Left ventricle myocardium inferior (tissue), 1 donor: ENCODE data around the gene VASN. TPM values are rescaled to one million over a fixed set of nuclear protein-coding genes. Genes with fewer than 3 reads are reported as not detected.

ENCODE experiments used
- DNase-seq: peaks from one replicate; pipeline ENCODE4 v3.0.0-alpha.2; 2020
- H3K27ac ChIP-seq: fragments of 200-600 bp; replicated peaks from 2 replicates; pipeline ENCODE4 v1.8.0; 2021
- H3K27me3 ChIP-seq: fragments of 200-600 bp; 2 replicates; pipeline ENCODE4 v1.8.0; 2021; ENCODE audit warnings: low read depth
- H3K36me3 ChIP-seq: fragments of 200-600 bp; 2 replicates; pipeline ENCODE4 v1.8.0; 2021
- H3K4me1 ChIP-seq: fragments of 200-600 bp; 2 replicates; pipeline ENCODE4 v1.8.0; 2021
- H3K4me3 ChIP-seq: fragments of 200-600 bp; 2 replicates; pipeline ENCODE4 v1.8.0; 2021; ENCODE audit warnings: mild to moderate bottlenecking, moderate library complexity
- H3K9me3 ChIP-seq: fragments of 200-600 bp; replicated peaks from 2 replicates; pipeline ENCODE4 v1.8.0; 2021
- intact Hi-C: fragments of 100-400 bp; cut with micrococcal nuclease; formaldehyde crosslinking; loops from one replicate; pipeline ENCODE4 v1.11.0; 2022
- total RNA-seq: library from RNA; stranded (reverse); fragmentation: NEBNext Ultra II Directional; extraction: Animal tissue kit (Norgen Biotek cat#: 25700); gene quantifications from one replicate; pipeline ENCODE4 v1.2.1, GENCODE V29; 2021
- TF ChIP-seq, protein P1 (sequence below): fragments of 200-600 bp; IDR thresholded peaks from 2 replicates; pipeline ENCODE4 v1.8.0; 2021; ENCODE audit warnings: antibody characterized with exemption, mild to moderate bottlenecking, borderline replicate concordance
- donor health status: DM: no; HTN: yes; CAD: no; lungs with severe emphysema.

The VASN gene
- total RNA-seq, 1 donor from 2014 or later = 5.5 TPM

DNA sequence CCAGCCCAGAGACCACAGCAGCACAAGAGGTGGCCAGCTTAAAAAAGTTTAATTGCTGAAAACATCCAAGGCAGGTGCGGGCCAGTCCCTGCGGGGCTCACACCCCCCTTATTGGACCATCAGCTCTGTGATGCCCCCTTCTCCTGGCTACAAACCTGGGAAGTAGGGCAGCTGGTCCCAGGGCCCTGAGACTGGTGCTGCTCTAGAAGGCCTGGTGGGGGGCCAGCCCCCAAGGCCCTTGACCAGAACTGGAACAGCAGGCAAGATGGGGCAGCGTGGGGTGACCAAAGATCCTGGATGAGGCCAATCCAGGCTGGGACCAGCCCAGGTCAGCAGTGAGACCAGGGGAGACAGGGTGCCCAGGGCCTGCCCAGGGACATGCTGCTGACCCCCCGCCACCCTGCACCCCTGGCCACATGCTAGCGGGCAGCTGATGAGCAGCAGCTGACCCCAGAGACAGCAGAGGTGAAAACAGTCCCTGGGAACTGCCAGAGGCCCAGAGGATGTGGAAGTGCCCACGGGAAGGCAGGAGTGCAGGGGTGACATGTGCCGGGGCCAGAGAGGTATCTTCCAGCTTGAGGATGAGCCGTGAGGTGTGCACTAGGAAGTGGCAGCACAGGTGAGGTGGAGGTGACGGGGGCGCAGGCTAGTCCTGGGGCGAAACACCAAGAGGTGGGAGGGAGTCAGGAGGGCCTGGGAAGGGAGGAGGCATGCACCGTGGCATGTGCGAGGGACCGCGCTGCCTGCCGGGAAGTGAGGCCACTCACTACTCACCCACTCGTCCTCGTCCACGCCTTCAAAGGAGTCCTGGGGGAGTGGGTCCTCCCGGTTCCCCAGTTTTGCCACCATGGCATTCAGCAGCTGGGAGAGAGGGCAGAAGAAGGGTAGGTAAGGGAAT lies 16.9 kb upstream of the VASN start:
- Histone ChIP-seq H3K27ac (no peak overlapping the region), H3K36me3 (peaks cover 19% of the 10 kb centered on the region), H3K27me3 (no peaks in the 10 kb centered on the region), H3K4me1 (peaks cover 22% of the 10 kb centered on the region), H3K9me3 (no peaks in the 10 kb centered on the region), H3K4me3 (no peak overlapping the region)
- DNase-seq = no peak
- intact Hi-C loops = no loop called here
- TF ChIP-seq, protein P1, sequence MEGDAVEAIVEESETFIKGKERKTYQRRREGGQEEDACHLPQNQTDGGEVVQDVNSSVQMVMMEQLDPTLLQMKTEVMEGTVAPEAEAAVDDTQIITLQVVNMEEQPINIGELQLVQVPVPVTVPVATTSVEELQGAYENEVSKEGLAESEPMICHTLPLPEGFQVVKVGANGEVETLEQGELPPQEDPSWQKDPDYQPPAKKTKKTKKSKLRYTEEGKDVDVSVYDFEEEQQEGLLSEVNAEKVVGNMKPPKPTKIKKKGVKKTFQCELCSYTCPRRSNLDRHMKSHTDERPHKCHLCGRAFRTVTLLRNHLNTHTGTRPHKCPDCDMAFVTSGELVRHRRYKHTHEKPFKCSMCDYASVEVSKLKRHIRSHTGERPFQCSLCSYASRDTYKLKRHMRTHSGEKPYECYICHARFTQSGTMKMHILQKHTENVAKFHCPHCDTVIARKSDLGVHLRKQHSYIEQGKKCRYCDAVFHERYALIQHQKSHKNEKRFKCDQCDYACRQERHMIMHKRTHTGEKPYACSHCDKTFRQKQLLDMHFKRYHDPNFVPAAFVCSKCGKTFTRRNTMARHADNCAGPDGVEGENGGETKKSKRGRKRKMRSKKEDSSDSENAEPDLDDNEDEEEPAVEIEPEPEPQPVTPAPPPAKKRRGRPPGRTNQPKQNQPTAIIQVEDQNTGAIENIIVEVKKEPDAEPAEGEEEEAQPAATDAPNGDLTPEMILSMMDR = no peak

DNA sequence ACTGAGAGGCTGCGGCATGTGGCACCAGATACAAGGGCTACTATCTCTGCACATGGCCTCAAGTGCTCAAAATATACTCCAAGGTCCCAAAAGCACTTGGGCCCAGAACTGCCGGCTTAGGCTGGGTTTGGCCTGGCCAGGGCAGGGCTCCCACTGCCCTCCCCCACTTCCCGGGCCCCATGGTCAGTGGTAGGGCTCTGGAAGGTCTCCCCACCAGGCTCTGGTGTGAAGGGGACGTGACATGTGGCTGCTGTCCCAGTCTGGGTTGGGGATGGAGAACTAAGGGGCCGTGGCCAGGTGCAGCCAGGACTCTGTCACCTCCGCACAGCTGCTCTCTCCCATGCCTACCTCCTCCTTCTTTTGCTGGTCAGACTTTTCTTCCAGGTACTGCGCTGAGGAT lies 14.8 kb upstream of the VASN start:
- Histone ChIP-seq H3K27ac (no peak overlapping the region), H3K27me3 (no peaks in the 10 kb centered on the region), H3K36me3 (peaks cover 22% of the 10 kb centered on the region), H3K9me3 (no peaks in the 10 kb centered on the region), H3K4me1 (peaks cover 4% of the 10 kb centered on the region), H3K4me3 (no peak overlapping the region)
- DNase-seq = no peak
- TF ChIP-seq, protein P1 = no peak
- intact Hi-C loops = no loop called here

DNA sequence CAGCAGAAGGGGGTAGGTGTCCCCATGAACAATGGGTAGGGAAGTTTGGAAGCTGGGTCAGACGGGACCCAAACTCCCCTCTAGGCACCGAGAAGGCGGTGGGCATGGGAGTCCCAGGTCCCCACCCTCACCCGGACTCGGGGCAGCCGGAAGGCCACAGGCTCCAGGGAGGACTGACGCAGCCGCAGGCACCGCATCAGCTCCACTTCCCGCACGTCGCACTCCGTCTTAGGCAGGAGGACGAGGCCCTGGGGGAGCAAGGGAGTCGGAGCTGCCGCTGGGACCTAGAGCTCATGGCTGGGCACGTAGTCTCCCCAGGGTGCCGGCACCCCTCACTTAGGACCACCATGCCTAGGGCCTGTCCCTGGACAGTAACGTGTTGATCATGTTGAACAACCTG lies 13.4 kb upstream of the VASN start:
- peaks cover 36% of the 10 kb centered on the region for H3K36me3 ChIP-seq

DNA sequence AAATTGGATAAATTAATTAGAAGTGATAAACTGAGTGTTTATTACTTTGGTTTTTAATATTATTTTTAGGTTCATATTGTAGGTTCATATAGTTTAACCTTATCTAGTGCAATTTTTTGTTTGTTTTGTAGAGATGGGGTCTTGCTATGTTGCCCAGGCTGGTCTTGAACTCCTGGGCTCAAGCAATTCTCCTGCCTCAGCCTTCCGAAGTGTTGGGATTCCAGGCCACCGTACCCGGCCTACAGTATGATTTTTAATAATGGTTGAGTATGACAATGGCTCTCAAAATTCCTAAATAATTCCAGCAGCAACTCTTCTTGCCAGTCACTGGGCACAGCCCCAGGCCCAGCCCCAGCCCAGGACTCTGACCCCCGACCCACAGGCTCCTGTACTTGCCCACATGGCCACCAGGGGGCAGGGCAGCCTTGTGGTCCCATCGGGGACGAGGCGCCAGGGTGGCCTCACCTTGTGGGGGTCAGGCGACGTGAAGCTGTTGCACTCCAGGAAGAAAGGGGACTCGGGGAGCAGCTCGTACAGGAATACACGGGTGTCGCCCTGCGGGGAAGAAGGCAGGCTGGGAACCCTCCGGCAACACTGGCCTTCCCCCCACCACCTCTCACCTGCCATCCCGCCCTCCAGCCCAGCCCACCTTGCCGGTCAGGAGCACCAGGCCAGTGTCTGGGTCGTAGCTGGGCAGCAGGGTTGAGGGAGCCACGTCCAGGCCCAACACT lies 12.7 kb upstream of the VASN start:
- Histone ChIP-seq H3K9me3 (no peaks in the 10 kb centered on the region), H3K27me3 (no peaks in the 10 kb centered on the region), H3K36me3 (peaks cover 43% of the 10 kb centered on the region), H3K27ac (no peak overlapping the region), H3K4me3 (no peak overlapping the region), H3K4me1 (peaks cover 4% of the 10 kb centered on the region)
- peak; percentile 60 for DNase-seq
- TF ChIP-seq, protein P1 = peak; percentile 95
- intact Hi-C loops = loop anchor here (2.0 kb wide), 1 partner anchor 44 kb away; no protein-coding TSS in a partner anchor

More for the DNA sequence above, 13.4 kb upstream of the VASN start:
- Histone ChIP-seq H3K4me3 (no peak overlapping the region), H3K27ac (no peak overlapping the region), H3K27me3 (no peaks in the 10 kb centered on the region), H3K9me3 (no peaks in the 10 kb centered on the region), H3K4me1 (peaks cover 4% of the 10 kb centered on the region)
- TF ChIP-seq, protein P1 = no peak
- intact Hi-C loops = loop anchor here (2.0 kb wide), 1 partner anchor 45 kb away; no protein-coding TSS in a partner anchor
- DNase-seq = no peak

DNA sequence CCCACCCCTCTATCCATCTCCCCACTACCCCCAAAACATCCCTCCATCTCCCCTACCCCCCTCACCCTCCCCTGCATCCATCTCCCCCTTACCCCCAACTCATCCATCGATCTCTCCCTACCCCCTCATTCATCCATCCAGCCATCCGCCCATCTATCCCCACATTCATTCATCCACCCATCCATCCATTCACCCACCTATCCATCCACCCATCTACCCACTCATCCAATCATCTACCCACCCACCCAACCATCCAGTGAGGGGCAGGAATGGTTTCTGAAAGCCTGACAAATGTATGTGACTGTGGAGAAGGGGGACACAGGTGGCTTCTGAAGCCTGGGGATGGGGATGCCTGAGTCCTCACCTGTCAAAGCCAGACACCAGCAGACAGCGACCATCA lies 11.7 kb upstream of the VASN start:
- Histone ChIP-seq H3K9me3 (no peaks in the 10 kb centered on the region), H3K4me3 (no peak overlapping the region), H3K27me3 (no peaks in the 10 kb centered on the region), H3K4me1 (peaks cover 4% of the 10 kb centered on the region), H3K27ac (no peak overlapping the region), H3K36me3 (peaks cover 50% of the 10 kb centered on the region)
- DNase-seq = no peak
- TF ChIP-seq, protein P1 = no peak
- intact Hi-C loops = loop anchor here (2.0 kb wide), 1 partner anchor 43 kb away; no protein-coding TSS in a partner anchor
